GM21723 (cell line): ENCODE data around the gene RNF11.

ENCODE experiments used
- ATAC-seq: cut with Tn5 transposase; IDR thresholded peaks from one replicate; pipeline ENCODE4 v1.9.1; 2021; ENCODE audit warnings: mild to moderate bottlenecking, moderate library complexity; ENCODE audit not compliant: unreplicated experiment

The RNF11 gene

DNA sequence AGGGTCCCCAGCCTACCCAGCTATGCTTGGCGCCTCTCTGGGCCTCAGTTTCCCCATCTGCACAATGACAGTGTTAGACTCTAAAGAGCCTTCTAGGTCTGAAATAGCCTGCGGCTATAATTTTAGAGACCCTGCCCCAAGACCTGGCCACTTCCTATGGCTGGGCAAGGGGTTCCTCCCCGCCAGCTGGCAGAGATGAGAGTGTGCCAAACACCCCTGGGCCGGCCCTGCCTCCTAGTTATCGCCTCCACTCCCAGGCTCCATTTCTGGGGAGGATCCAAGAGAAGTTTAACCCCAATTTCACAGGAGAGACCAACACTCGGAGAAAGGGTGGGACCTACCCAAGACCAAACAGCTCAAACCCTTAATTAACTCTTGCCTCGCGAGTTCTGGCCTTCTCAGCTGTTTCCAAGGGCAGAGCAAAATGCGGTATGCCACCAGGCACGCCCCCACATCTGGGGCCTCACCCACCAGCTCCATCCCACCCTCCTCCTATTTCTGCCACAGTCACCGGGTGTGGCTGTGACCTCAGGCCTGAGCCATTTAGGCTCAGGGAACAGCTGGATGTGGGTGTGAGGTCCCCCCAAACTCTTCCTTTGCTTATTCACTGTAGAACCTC, 58.6 kb downstream of the RNF11 start:
- ATAC-seq = no peak

DNA sequence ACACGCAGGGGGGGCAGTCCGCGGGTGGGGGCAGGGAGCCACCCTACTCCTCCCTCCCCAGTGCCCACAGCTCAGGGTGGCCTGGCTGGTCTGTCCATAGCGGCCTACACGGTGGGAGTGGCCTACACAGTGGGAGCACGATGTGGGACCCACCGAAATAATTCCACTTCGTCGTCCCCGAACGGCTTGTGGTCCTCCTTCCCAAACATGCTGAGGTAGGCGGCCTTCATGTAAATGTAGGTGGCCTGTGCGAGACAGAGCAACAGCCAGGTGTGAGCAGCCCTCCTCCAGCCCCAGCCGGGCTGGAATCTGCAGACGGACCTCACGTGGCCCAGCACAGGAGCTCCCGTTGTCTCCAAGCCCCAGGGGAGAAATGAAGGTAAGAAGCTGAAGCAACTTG, 59.9 kb downstream of the RNF11 start:
- no peak for ATAC-seq

DNA sequence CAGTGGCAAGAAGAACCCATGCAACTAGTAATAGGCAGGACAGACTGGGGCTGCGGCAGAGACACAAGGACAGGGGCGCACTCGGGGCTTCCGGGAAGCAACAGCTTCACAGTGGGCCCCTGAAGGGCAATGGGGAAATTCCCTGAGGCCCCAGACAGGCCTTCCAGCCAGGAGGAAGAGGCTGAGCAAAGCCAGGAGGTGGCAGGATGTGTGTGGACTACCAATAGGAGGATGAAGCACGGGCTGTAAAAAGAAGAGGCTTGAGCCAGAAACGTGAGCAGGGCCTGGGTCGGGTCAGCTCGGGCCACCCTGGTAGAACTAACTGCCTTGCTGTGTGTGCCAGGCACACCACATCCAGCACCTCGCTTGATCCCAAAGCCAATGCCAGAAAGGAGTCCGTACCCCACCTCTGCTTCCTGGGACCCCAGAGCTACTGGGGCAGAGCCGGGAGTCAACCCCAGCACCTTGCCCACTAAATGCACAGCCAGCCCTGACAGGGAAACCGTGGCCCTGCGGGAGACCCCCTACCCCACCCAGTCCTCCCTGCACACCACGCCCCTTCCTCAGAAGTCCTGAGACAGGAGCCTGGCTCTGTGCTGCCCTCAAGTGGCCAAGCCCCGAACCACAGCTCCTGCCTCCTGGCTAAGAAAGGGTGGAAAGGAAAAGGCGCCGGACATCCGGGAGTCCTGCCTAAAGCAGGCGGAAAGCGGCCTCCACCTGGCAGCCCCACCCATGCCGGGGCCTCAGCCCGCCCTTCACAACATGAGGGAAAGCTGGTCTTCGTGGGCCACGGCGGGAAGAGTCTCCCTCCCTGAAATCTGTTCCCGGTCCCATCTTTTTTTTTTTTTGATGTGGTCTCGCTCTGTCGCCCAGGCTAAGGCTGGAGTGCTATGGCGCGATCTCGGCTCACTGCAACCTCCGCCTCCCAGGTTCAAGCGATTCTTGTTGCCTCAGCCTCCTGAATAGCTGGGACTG, 60.6 kb downstream of the RNF11 start:
- ATAC-seq = peak; percentile 69

DNA sequence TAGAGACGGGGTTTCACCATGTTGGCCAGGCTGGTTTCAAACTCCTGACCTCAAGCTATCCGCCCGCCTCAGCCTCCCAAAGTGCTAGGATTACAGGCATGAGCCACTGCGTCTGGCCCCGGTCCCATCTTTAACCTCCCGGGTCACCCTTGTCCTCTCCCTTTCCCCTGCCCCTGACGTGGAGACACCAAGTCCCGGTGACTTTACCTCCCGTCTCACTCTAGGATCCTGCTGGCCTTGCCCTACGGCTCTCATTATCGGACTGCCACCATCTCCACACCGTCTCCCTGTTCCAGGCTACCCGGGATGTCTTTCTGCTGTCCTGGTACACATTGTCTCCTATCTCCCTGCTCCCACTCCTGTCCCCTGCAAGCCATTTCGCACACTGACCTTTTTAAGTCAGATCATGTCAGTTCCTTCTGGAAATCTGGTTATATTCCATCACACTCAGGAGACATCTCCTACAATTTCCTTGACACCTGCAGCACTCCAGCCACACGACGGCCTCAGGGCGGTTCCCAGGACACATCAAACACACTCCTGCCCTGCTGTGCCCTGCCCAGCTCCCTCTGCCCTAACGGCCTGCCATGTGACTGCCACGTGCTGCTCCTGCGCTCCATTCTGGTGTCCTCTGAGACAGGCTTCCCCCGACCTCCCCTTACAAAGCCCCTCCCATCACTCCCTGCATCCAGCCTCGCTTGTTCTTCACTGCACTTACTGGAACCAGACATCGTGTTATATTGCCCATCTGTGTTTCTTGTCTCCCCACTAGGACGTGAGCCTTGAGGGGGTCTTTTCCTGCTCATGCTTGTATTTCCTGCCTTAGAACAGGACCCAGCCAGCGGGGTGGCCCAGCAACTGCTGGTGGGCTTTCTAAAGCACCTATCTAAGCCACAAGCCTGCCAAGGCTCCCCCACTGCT, 61.6 kb downstream of the RNF11 start:
- no peak for ATAC-seq

DNA sequence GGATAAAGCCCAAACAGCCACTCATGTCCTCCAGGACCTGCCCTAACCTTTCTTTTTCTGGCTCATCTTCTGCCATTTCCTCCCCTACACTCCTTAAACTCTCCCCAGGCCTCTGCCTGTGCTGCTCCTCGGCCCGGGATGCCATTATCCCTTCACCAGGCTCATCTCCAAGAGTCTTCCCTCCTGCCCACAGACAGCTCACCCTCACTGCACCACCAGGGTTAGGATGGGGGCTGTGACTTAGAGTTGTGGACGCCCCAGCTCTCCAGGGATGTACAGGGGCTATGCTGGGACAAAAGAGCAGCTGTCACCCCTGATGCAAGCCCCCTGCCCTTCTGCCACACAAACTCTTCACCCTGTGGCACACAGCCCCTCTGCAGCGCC, 62.2 kb downstream of the RNF11 start:
- ATAC-seq = no peak

DNA sequence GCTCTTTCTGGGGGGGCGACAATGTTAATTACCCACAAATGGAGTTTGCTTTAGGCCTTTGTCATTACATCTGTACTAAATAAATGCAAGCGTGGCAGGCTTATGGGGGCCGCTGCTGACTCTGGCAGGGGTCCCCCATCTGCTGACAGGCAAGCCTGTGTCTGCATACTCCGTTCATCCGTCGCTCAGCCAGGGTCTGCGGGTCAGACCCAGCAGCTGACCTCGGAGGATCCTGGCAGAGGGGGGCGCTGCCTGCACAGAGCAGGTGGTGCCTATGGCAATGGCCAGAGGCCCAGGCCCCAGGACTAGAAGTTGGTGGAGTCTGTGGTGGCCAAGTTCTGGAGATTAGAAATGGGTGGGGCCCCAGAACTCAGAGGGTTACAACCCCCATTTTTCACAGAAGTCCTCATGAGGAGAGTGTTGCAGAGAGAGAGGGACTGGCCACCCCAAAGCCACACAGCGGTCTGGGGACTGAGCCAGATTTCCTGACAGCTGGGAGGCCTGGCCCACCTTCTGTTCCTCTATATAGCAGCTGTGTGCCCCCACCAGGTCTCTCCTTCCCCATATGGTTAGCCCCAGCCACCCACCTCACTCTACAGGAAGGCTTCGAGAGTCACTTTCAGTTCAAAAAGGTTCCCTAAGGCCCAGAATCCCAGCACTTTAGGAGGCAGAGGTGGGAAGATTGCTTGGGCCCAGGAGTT, 63.3 kb downstream of the RNF11 start:
- ATAC-seq = no peak

DNA sequence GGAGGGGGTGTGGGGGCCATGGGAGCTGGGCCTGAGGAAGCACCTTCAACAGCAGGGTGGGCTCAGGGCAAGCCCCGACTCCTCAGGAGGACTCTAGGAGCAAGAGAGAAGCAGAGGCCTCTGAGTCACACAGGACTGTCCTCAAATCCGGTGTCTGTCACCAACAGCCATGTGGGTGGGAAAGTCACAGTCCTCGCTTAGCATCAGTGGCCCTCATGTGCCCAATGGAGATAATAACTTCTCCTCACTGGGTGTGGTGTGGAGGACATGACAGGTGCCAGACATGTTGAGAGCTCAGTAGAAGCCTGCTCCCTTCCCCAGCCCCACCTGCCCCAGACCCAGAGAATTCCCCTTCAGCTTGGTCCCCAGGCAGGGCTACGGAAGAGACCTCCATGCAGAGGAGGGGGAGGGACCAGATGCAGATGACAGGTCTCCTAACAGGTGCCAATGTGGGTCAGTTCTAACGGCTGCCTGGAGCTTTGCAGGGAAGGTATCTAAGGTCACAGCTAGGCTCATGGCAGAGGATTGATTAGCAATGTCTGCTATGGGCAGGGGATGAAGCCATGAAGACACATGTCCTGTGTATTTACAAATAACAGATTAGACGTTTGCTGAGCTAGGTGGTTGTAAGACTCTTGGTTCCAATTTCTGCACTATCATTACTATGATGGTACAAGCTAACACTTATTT, 64.1 kb downstream of the RNF11 start:
- no peak for ATAC-seq

DNA sequence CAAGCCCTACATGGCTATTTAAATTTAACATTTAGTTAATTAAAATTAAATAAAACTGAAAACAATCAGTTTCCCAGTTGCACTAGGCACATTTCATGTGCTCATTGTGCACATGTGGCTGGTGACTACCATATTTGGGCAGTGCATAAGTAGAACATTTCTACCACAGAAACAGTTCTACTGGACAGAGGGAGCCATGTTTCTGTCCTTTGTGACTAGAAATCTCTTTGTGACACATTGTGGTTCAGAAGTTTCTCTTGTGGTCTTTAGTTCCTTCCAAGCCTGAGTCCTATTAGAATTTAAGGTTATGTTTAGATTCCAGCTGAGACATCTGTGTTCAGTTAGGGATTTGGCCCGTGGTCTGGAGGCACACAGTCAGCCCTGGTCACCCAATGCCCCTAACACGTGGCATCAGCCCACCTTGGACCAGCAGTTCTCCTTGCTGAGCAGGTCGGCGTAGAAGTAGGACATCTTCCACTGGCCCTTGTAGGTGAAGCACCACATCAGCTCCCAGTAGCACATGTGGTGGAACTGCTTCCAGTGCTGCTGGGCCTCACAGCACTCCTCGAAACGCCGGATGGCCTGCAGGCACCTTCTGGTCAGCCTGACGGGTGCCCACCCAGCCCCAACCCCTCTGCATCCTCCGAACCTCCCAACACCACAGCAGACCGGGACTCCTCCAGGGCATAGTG, 65.2 kb downstream of the RNF11 start:
- ATAC-seq = no peak

DNA sequence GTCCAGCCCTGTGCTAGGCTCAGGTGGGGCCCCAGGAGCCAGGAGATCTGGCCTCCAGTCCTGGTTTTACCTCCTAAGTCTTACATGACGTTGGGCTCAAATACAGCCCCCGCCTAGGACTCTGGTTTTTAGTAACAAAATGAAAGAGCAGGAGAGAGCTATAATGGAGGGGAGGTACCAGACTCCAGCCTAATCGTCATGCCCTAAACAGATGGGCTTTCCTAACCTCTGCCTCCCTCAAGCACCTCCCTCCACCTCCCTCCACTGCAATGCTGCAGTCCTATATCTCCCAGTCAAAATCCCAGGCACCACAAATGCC, 65.7 kb downstream of the RNF11 start:
- ATAC-seq = no peak

DNA sequence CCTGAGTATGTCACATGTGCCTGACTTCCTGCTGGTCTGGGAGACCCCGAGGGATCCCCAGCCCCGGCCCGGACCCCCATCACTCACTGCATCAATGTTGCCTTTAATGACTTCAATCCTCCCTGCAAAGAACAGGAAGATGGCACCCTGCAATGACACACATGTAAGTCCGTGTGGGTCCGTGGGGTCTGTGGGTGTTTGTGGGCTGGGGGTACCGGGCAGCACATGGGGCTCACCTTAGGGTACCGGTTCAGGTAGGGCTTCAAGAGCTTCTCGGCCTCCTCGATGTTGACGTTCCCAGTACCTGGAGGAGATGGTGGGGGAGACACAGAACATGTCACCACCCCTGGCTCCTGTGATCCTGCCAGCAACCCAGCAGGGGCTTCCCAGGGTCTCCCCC, 66.2 kb downstream of the RNF11 start:
- ATAC-seq = no peak

DNA sequence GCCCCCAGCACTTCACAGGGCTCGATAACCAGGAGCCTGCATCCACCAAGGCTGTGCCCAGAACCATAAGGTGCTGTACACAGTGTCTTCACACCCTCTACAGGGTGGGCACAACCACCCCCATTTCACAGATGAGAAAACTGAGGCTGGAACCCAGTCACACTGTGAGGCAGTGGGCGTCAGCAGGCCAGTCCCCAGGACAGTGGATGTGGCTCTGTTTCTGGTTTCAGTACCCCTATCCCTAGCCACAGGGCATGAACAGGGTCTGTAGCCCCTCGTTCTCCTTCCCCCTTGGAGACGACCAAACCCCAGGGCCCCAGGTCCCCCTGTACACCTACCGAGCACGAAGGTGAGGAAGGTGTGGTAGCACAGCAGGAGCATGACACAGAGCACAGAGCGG, 66.7 kb downstream of the RNF11 start:
- no peak for ATAC-seq

DNA sequence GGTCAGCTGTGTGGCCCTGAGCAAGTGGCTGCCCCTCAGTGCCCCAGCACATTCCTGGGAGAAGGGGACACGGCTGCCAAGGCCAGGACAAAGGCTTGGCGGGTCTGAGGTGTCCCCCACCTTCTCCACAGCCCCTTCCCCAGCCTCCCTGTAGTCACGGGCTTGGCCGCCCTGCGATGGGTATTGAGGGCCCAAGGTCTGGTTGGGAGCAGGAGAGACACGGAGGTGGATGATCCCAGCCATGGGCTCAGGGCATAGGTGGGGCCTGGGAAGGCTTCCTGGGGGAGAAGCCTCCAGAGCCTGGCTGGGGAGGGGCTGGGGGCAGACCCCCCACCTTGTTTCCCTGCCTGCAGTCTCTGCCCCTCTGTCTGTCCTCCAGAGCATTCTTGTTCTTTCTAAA, 67.2 kb downstream of the RNF11 start:
- ATAC-seq = no peak

DNA sequence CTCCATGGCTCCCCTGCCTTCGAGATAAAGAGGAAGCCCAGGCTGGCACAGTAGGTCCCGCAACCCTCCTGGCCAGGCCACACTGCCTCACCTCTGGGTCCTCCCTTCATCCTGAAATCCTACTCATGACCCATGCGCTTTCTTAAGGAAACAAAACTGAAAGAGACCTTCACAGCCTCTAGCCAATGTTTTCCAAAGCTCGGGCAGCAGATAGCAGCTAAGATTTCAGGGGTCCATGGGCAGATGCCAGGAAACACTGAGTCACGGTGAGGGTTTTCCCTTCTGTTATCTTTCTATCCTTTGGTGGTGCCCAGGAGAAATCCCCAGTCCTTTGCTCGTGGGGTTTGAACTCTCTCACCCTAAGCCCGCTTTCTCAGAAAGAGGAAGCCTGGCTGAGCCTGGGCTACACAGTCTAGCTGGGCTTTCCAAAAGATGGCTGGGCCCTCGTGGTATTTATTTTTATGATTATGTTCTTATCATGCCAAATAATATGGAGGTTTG, 67.7 kb downstream of the RNF11 start:
- ATAC-seq = peak; percentile 38

DNA sequence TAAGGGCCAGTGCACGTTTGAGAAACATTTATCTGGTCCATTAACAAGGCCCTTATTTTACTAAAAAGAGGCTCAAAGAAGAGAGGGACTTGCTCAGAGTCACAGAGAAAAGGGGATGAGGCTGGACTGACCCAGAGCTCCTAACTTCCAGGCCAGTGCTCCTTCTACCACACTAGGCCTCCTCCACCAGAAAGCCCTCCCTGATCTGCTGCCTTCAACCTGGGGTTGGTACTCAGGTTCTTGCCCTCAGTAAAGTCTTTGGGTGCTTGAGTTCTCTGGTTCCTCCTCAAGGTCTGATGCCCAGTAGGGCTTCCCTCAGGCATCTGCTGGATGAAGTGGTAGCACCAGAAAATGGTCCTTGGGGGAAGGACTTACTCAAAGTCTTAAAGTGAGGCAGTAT, 68.3 kb downstream of the RNF11 start:
- no peak for ATAC-seq

DNA sequence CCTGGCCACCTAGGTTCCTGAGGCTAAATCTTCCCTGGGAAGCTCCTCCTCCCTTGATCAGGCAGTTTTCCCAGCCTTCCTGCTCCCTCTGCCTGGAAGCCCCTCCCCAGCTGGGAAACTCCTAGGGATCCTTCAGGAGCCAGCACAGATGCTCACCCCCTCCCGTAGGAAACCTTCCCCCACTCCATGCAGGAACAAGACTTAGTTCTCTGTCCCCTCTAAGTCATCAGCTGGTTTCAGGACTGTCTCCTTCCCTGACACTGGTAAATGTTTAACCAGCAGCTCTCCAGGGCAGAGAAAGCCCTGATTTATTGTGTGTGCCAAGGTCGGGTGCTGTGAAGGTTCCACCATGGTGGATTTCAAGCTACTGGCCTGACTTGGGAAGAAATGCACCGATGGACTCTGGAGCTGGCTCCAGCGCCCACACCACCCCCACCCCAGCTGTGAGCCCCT, 69.3 kb downstream of the RNF11 start:
- ATAC-seq = no peak

DNA sequence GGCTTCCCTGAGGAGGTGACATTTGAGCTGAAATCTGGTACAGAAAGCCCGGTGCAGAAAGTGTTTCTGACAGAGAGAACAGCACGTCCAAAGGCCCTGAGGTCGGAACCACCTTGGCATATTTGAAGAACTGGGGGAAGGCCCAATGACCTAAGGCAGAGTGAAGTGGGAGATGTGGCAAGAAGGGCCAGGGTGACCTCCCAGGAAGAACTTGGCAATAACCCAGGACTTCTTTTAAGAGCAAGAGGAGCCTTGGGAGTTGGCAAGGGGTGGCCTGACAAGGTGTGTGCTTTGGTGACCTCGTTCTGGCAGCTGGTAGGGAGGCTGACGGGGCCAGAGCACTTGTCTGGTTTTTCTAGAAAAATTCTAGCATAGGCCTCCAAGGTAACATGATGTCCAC, 70.9 kb downstream of the RNF11 start:
- ATAC-seq = no peak

DNA sequence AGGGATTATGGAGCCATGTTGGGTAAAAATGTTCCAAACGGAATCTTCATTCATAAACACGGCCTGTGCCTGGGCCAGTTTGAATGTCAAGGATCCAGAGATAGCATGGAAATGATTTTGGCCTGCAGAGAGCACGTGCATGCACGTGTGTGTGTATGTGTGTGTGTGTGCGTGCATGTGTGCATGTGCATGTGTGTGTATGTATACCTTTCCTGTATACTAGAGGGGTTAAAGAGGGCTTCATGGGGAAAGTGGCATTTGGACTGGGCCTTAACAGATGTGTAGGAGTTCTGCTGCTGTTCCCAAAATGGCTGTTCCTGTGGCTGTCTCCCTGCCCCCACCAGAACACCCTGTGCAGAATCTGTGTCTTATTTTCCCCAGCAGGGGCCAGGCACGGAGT, 72.6 kb downstream of the RNF11 start:
- ATAC-seq = no peak

DNA sequence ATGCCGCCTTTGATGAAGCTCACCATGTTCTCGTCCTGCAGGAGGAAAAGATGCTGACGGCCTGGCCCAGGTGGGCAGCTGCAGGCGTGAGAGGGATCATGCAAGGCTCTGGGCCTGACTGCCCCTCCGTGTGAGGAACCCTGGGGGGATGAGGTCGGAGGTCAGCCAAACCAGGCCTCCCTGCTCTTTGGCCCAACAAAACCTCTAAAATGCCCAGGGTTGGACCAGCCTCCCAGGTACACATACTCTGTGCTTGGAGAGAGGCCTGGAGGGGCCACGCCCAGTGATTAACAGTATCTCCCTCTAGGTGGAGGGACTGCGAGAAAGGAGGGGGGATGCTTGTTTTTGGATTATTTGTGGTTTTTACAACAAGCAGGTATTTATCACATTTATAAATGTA, 73.2 kb downstream of the RNF11 start:
- no peak for ATAC-seq

DNA sequence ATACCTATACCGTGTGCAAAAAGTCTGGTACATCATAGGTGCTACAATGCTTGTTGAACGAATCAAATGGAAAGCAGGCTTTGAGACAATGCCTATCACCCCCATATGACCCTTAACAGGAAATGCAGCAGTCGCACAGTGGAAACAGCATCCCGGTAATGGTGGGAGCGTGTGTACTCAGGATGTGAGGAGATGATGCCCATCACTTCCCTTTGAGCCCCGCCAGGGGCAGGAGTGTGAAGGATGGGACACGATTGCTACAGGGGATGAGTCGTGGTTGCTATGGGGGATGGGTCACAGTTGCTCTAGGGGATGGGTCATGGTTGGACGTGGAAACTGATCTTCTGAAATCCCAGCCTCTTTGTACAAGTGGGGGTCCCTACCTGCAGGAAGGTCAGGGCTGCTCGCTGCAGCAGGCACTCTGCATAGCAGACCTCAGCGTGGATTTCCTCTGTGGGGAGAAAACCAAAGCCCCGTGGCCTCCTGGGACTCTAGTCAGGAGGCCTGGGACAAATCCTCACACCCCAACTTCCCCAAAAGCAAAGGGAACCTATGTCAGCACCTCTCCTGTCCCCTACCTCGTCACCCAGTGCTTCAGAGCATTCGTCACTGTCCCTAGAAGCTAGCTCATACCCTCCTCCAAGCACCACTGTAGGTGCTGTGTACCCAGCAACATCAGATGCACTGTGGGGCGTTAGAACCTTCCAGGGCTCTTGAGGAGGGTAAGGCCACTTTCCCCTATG, 75.0 kb downstream of the RNF11 start:
- no peak for ATAC-seq
